ENCODE results near the gene MALT1.

Gene MALT1

GRCh38 chr18:58676270-58676669 lies 5.0 kb downstream of the MALT1 start:
- Histone ChIP-seq H3K4me3 (ENCODE audit: low read depth in 1 of 2, low read length in 1 of 2) (no peak overlapping the region), H3K36me3 (peaks cover under 1% of the 10 kb centered on the region), H3K27me3 (no peaks in the 10 kb centered on the region), H3K4me1 (ENCODE audit: control insufficient read depth in 1 of 2, insufficient read depth in 1 of 2, low read depth in 1 of 2, low read length in 1 of 2) (peaks cover 6% of the 10 kb centered on the region in 2 experiments), H3K9me3 (no peaks in the 10 kb centered on the region), H3K27ac (no peak overlapping the region)
- TF ChIP-seq, protein P1, sequence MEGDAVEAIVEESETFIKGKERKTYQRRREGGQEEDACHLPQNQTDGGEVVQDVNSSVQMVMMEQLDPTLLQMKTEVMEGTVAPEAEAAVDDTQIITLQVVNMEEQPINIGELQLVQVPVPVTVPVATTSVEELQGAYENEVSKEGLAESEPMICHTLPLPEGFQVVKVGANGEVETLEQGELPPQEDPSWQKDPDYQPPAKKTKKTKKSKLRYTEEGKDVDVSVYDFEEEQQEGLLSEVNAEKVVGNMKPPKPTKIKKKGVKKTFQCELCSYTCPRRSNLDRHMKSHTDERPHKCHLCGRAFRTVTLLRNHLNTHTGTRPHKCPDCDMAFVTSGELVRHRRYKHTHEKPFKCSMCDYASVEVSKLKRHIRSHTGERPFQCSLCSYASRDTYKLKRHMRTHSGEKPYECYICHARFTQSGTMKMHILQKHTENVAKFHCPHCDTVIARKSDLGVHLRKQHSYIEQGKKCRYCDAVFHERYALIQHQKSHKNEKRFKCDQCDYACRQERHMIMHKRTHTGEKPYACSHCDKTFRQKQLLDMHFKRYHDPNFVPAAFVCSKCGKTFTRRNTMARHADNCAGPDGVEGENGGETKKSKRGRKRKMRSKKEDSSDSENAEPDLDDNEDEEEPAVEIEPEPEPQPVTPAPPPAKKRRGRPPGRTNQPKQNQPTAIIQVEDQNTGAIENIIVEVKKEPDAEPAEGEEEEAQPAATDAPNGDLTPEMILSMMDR (IDR thresholded peaks at IDR 0.05): no peak

DNA sequence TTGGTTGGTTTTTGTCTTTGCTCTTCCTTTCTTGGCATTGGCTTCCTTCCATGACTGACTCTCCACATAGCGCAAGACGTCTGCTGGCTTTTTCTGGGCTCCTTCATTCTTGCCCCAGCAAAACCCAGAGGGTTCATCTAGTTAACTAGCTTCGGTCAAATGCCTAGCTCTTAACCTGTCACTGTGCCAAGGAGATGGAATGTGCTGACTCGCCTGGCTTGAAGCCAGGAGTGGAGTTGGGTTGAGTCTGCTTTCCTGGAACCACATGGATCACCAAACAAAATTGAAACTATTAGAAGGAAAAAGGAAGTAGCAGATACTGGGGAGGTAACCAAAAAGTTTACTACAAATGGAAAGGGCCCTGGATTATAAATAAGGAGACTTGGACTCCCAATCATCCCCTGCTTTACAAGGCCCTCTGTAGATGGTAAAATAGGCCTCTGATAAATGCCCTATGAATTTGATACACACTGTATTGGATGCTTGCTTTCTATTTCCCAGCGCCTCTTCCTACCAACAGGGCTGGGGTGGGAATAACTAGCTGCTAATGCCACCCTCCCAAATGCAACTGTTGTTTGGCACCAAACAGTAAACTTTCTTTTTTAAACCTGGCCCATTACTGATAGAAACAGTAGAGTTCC lies 11.3 kb downstream of the MALT1 start:
- Histone ChIP-seq H3K4me3 (ENCODE audit: low read depth in 1 of 2, low read length in 1 of 2) (no peak overlapping the region), H3K4me1 (ENCODE audit: control insufficient read depth in 1 of 2, insufficient read depth in 1 of 2, low read depth in 1 of 2, low read length in 1 of 2) (no peaks in the 10 kb centered on the region), H3K27ac (no peak overlapping the region), H3K27me3 (no peaks in the 10 kb centered on the region), H3K9me3 (no peaks in the 10 kb centered on the region), H3K36me3 (peaks cover 8% of the 10 kb centered on the region)
- TF ChIP-seq, protein P1 (IDR thresholded peaks at IDR 0.05): no peak

DNA sequence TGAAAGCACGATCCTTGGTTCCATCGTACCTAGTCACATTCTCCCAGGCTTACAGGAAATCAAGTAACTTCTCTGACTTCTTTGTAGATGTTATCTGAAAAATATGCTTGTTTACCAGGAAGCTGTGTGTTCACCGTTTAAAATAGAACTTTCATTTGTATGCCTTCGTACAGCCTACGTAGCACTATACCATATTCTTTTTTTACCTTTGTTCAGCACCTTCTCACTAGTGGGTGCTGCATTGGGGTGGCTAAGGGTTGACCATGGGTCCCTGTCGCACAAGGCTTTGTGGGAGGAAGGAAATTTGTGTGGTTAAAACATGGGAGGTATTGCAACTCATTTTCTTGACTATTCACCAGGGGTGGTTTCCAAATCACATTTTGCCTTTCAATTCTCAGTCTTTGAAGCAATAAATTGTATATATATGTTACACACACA lies 16.6 kb downstream of the MALT1 start:
- TF ChIP-seq, protein P1 (IDR thresholded peaks at IDR 0.05): no peak
- H3K4me1 ChIP-seq (ENCODE audit: control insufficient read depth in 1 of 2, insufficient read depth in 1 of 2, low read depth in 1 of 2, low read length in 1 of 2): peaks cover 4 to 14% of the 10 kb centered on the region in 2 experiments

DNA sequence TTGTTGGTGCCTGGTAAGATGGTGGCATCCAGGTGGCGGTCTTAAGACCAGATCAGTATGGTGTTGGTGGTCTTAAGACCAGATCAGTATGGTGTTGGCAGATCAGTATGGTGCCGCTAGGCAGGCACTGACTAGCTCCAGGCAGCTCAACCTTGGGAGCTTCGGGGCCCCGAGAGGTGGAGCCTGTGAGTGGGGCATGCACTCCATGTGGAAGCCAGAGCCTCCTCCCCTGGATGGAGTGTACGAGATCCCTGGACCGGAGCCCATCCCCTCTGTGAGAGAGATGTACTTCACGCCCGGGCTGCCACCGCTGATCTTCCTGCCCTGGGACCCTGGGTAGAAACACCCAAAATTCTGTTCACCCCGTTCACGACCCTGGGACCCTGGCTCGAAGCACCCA lies 19.0 kb downstream of the MALT1 start:
- Histone ChIP-seq H3K9me3 (no peaks in the 10 kb centered on the region), H3K4me1 (ENCODE audit: control insufficient read depth in 1 of 2, insufficient read depth in 1 of 2, low read depth in 1 of 2, low read length in 1 of 2) (peaks cover 4 to 14% of the 10 kb centered on the region in 2 experiments), H3K27ac (no peak overlapping the region), H3K36me3 (no peaks in the 10 kb centered on the region), H3K4me3 (ENCODE audit: low read depth in 1 of 2, low read length in 1 of 2) (no peak overlapping the region), H3K27me3 (no peaks in the 10 kb centered on the region)
- TF ChIP-seq, protein P1 (IDR thresholded peaks at IDR 0.05): no peak

More for the DNA sequence above, 16.6 kb downstream of the MALT1 start:
- Histone ChIP-seq H3K27ac (no peak overlapping the region), H3K4me3 (ENCODE audit: low read depth in 1 of 2, low read length in 1 of 2) (no peak overlapping the region), H3K27me3 (no peaks in the 10 kb centered on the region), H3K9me3 (no peaks in the 10 kb centered on the region), H3K36me3 (no peaks in the 10 kb centered on the region)

DNA sequence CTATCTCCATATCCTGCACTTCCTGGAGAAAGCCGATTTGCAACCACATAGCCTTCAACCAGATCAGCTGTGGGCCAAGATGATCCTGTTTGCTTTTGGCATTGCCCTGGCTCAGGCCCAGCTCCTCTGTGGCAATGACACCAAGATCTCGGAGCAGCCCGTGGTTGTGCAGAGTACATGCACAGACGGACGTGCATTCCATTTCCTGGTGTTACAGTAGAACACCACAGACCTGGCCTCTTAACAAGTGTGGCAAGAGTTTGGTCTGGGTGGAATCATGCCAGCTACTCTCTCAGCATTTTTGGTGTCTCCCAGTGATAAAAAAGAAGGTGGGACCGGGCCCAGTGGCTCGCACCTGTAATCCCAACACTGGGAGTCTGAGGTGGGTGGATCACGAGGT lies 20.0 kb downstream of the MALT1 start:
- Histone ChIP-seq H3K4me3 (ENCODE audit: low read depth in 1 of 2, low read length in 1 of 2) (no peak overlapping the region), H3K36me3 (no peaks in the 10 kb centered on the region), H3K27ac (no peak overlapping the region), H3K4me1 (ENCODE audit: control insufficient read depth in 1 of 2, insufficient read depth in 1 of 2, low read depth in 1 of 2, low read length in 1 of 2) (peaks cover 4 to 14% of the 10 kb centered on the region in 2 experiments), H3K9me3 (no peaks in the 10 kb centered on the region), H3K27me3 (no peaks in the 10 kb centered on the region)
- TF ChIP-seq, protein P1 (IDR thresholded peaks at IDR 0.05): no peak
